Caco-2 (cell line): Measurements from ENCODE around the gene SLC35D2. TPM values are rescaled to one million over a fixed set of nuclear protein-coding genes. Genes with fewer than 3 reads are reported as not detected.

Experiments
- BruUV-seq: library from RNA; stranded (reverse); fragments of 400-500 nt; replicated peaks from 2 replicates; lab custom pipeline; 2021; lab: Mats Ljungman, UMichigan
- CTCF ChIA-PET: fragments of 300-600 bp; sonication (Branson Sonifier 250); formaldehyde crosslinking; loops from one replicate; lab custom pipeline; 2022; ENCODE audit warnings: antibody characterized with exemption; lab: Charles Lee
- POLR2A ChIA-PET: fragments of 300-600 bp; sonication (Branson Sonifier 250); formaldehyde crosslinking; loops from one replicate; lab custom pipeline; 2022; ENCODE audit warnings: antibody characterized with exemption; lab: Charles Lee
- DNase-seq, 2 experiments: peaks; one replicate each; pipeline versions ENCODE4 v3.0.0 to v3.0.0-alpha.2; 2020 to 2022
- H3K27me3 ChIP-seq: replicated peaks from 2 replicates; pipeline ENCODE4 v1.6.0; 2011; ENCODE audit warnings: low read length; ENCODE audit not compliant: control insufficient read depth, insufficient read depth
- H3K36me3 ChIP-seq: 2 replicates; pipeline ENCODE4 v1.5.1; 2011; ENCODE audit warnings: low read length; ENCODE audit not compliant: control insufficient read depth, insufficient read depth
- H3K4me1 ChIP-seq: fragments of 250-450 bp; sonication (Bioruptor Pico); 2 replicates; pipeline ENCODE4 v1.5.1; 2020; ENCODE audit warnings: mild to moderate bottlenecking
- H3K4me3 ChIP-seq: 2 replicates; pipeline ENCODE4 v1.5.1; 2011; ENCODE audit warnings: low read depth, mild to moderate bottlenecking, control low read depth, low read length
- H3K9me3 ChIP-seq: fragments of 250-450 bp; sonication (Bioruptor Pico); 2 replicates; pipeline ENCODE4 v1.5.1; 2020; ENCODE audit warnings: mild to moderate bottlenecking, moderate library complexity
- H3K27ac Mint-ChIP-seq: one replicate; pipeline ENCODE4 v1.8.0; 2022; ENCODE audit warnings: mixed read lengths; ENCODE audit not compliant: unreplicated experiment
- H3K27me3 Mint-ChIP-seq: one replicate; pipeline ENCODE4 v1.8.0; 2022; ENCODE audit warnings: mixed read lengths; ENCODE audit not compliant: insufficient read depth, unreplicated experiment
- H3K36me3 Mint-ChIP-seq: one replicate; pipeline ENCODE4 v1.8.0; 2022; ENCODE audit warnings: mild to moderate bottlenecking, mixed read lengths; ENCODE audit not compliant: insufficient read depth, unreplicated experiment
- H3K4me1 Mint-ChIP-seq: one replicate; pipeline ENCODE4 v1.8.0; 2022; ENCODE audit warnings: low read depth, mixed read lengths; ENCODE audit not compliant: unreplicated experiment
- H3K4me3 Mint-ChIP-seq: one replicate; pipeline ENCODE4 v1.8.0; 2022; ENCODE audit warnings: mild to moderate bottlenecking, moderate library complexity, mixed read lengths; ENCODE audit not compliant: unreplicated experiment
- H3K9me3 Mint-ChIP-seq: one replicate; pipeline ENCODE4 v1.8.0; 2022; ENCODE audit warnings: mixed read lengths; ENCODE audit not compliant: unreplicated experiment
- CTCF ChIP-seq, 2 experiments: fragments of 200-600 bp in 1 of 2; IDR thresholded peaks; 1 replicate in 1 of 2; 2 replicates in 1 of 2; pipeline versions ENCODE4 v1.5.1 to v1.8.0; 2011 to 2022; ENCODE audit warnings: antibody characterized with exemption in 1 of 2, control low read depth in 1 of 2, inconsistent platforms in 1 of 2, low read depth in 1 of 2, low read length in 1 of 2, mild to moderate bottlenecking in 1 of 2, moderate library complexity in 1 of 2; ENCODE audit not compliant: insufficient read depth in 1 of 2, severe bottlenecking in 1 of 2, unreplicated experiment in 1 of 2
- intact Hi-C: fragments of 100-400 bp; cut with micrococcal nuclease; formaldehyde crosslinking; loops from one replicate; pipeline ENCODE4 v1.10.0; 2022; ENCODE audit not compliant: unreplicated experiment
- total RNA-seq: library from RNA; stranded (reverse); gene quantifications from 2 replicates; pipeline ENCODE4 v1.2.3, GENCODE V29; 2022

Gene SLC35D2
- total RNA-seq, 1 experiment from 2014 or later, result 81.0 TPM

DNA sequence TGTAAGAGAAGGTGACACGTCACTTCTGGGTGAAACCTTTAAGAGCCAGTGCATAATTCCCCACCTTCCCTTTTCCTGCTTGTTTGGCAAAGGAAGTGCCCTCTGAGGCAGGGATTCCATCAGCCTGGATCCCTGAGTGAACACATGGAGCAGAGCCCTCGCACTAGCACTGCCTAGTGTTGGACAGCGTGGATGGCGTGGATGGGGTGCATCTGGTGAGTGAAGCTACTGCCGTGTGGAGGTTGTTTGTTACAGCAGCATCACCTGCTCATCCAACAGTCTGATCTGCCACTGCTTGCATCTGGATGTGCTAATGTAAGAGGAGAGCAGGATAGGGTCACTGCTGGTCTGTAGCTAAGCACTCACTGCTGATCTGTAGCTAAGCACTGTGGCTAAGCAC is 35.2 kb downstream of the SLC35D2 start:
- intact Hi-C loops, result no loop called here
- H3K4me3 Mint-ChIP-seq, result no peak overlapping the region
- POLR2A ChIA-PET, result no interaction called here

GRCh38 chr9:96345551-96345950 is 38.0 kb downstream of the SLC35D2 start:
- no peak overlapping the region for H3K4me3 Mint-ChIP-seq
- no TSS peak for BruUV-seq
- H3K4me1 ChIP-seq, result peaks cover 41% of the 10 kb centered on the region
- no peak for DNase-seq
- intact Hi-C loops, result no loop called here
- H3K4me1 Mint-ChIP-seq, result no peaks in the 10 kb centered on the region
- no peaks in the 10 kb centered on the region for H3K27me3 Mint-ChIP-seq
- H3K9me3 ChIP-seq, result no peaks in the 10 kb centered on the region
- peaks cover 5% of the 10 kb centered on the region for H3K36me3 ChIP-seq
- peak overlapping the region; percentile 50 for H3K27ac Mint-ChIP-seq
- ChIA-PET POLR2A (no interaction called here), CTCF (no interaction called here)
- TF ChIP-seq CTCF (IDR thresholded peaks at IDR 0.05; ENCODE audit: insufficient read depth in 1 of 2, low read depth in 1 of 2, low read length in 1 of 2, severe bottlenecking in 1 of 2, unreplicated experiment in 1 of 2), result no peak
- H3K9me3 Mint-ChIP-seq, result no peaks in the 10 kb centered on the region
- H3K27me3 ChIP-seq, result no peaks in the 10 kb centered on the region
- no peak overlapping the region for H3K4me3 ChIP-seq
- H3K36me3 Mint-ChIP-seq, result peaks cover 41% of the 10 kb centered on the region

More for the DNA sequence above, 35.2 kb downstream of the SLC35D2 start:
- DNase-seq, result no peak
- no peaks in the 10 kb centered on the region for H3K4me1 Mint-ChIP-seq
- TF ChIP-seq CTCF (IDR thresholded peaks at IDR 0.05; ENCODE audit: insufficient read depth in 1 of 2, low read depth in 1 of 2, low read length in 1 of 2, severe bottlenecking in 1 of 2, unreplicated experiment in 1 of 2), result no peak
- no peak overlapping the region for H3K4me3 ChIP-seq
- H3K27me3 Mint-ChIP-seq, result no peaks in the 10 kb centered on the region
- H3K27ac Mint-ChIP-seq, result no peak overlapping the region
- no peaks in the 10 kb centered on the region for H3K27me3 ChIP-seq
- peaks cover 37% of the 10 kb centered on the region for H3K36me3 Mint-ChIP-seq
- no peaks in the 10 kb centered on the region for H3K9me3 ChIP-seq
- peaks cover 26% of the 10 kb centered on the region for H3K4me1 ChIP-seq
- BruUV-seq, result no TSS peak
- CTCF ChIA-PET, result no interaction called here
- no peaks in the 10 kb centered on the region for H3K9me3 Mint-ChIP-seq
- peaks cover 2% of the 10 kb centered on the region; the same call in 1 of the 2 replicates for H3K36me3 ChIP-seq

DNA sequence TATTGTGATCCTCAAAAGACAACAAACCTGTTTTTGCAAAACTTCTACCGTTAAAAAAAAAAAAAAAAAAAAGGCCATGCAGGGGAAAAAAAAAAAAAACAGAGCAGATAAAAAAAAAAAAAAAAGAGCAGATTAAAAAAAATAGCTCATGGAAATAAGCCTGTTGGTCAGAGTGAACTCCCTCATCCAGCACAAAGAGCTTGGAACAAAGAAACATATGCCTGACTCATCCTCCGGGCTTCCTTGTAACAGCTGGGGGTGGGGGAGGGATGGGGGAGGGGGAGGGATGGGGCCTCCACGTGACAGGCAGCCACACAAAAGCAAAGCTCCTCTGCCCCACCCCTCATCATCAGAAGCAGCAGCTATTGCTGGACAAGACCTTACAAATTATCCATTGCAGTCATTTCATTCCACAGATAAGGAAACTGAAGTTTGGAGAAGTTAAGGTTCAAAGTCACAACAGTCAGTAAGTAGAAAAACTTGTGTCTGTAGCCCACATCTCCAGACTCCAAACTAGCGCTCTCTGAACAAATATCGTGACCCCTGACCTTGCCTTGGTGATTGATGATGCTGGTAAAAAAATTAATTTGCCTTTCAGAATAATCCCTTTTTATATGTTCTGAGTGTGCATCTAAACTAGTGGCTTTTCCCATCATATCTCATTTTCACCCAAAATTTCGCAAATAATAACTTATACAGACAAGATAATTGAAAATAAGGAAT is 38.9 kb downstream of the SLC35D2 start:
- Histone ChIP-seq H3K27me3 (no peaks in the 10 kb centered on the region), H3K9me3 (no peaks in the 10 kb centered on the region), H3K36me3 (peaks cover 5% of the 10 kb centered on the region), H3K4me1 (peaks cover 48% of the 10 kb centered on the region), H3K4me3 (no peak overlapping the region)
- POLR2A ChIA-PET, result interaction anchor here (0.6 to 0.7 kb wide), 4 partner anchors 34 to 511 kb away, joined by 6 to 11 read pairs (median 10); no protein-coding TSS in a partner anchor
- Mint-ChIP-seq H3K36me3 (peaks cover 49% of the 10 kb centered on the region), H3K4me3 (no peak overlapping the region), H3K27me3 (no peaks in the 10 kb centered on the region), H3K27ac (no peak overlapping the region), H3K4me1 (peaks cover 7% of the 10 kb centered on the region), H3K9me3 (no peaks in the 10 kb centered on the region)
- BruUV-seq, result no TSS peak
- intact Hi-C loops, result loop anchor here (1.0 kb wide), 1 partner anchor 33 kb away; no protein-coding TSS in a partner anchor
- DNase-seq, result peak; percentile 74 to 91
- CTCF ChIA-PET, result interaction anchor here (0.6 to 1.0 kb wide), 6 partner anchors 17 to 1289 kb away, joined by 3 to 9 read pairs (median 5); partner anchors contain the start of gene NCBP1
- TF ChIP-seq CTCF (IDR thresholded peaks at IDR 0.05; ENCODE audit: insufficient read depth in 1 of 2, low read depth in 1 of 2, low read length in 1 of 2, severe bottlenecking in 1 of 2, unreplicated experiment in 1 of 2), result no peak
